Measurements from ENCODE around the gene TGM5.

The TGM5 gene

DNA sequence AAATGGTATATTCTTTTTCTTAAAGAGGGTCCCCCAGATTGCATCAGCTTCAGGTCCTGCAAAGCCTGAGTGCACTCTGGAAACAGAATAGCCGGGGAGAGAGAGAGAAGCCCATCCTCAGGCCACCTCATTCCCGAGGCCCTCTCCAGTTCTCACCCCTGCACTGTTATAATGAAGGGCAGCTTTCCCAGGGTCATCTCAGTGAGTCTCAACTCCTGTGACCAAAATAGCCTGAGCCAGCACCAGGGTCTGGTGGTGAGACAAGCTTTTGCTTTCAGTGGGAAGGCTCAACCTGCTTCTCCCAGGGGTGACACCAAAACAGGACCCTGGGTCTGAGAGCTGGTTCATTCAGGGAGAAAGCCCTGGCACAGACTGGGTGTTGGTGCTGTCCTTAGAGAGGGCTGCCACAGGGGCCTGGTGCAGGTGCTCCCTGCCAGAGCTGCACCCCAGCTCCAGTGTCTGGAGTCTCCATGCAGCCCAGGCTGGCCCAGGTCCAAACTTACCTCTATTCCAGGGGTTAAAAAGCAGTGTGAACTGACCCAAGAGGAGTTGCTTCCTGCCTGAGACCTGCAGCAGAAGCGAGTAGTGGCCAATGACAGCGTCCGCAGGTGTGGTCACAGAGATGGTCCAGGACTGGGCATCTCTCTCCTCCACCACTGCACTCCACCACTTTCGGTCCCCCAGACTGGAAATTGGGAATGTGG is 52.0 kb downstream of the TGM5 start:
- DNase-seq (ENCODE audit: low read depth): no peak
- TF ChIP-seq POLR2A (IDR thresholded peaks at IDR 0.05; ENCODE audit: extremely low read depth, insufficient read length): no peak
- TF ChIP-seq, protein P1, sequence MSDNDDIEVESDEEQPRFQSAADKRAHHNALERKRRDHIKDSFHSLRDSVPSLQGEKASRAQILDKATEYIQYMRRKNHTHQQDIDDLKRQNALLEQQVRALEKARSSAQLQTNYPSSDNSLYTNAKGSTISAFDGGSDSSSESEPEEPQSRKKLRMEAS (IDR thresholded peaks at IDR 0.05; ENCODE audit: low read depth, low read length): no peak
- no peak for TF ChIP-seq MYC (IDR thresholded peaks at IDR 0.05; ENCODE audit: low read depth, low read length)
- TF ChIP-seq, protein P2, sequence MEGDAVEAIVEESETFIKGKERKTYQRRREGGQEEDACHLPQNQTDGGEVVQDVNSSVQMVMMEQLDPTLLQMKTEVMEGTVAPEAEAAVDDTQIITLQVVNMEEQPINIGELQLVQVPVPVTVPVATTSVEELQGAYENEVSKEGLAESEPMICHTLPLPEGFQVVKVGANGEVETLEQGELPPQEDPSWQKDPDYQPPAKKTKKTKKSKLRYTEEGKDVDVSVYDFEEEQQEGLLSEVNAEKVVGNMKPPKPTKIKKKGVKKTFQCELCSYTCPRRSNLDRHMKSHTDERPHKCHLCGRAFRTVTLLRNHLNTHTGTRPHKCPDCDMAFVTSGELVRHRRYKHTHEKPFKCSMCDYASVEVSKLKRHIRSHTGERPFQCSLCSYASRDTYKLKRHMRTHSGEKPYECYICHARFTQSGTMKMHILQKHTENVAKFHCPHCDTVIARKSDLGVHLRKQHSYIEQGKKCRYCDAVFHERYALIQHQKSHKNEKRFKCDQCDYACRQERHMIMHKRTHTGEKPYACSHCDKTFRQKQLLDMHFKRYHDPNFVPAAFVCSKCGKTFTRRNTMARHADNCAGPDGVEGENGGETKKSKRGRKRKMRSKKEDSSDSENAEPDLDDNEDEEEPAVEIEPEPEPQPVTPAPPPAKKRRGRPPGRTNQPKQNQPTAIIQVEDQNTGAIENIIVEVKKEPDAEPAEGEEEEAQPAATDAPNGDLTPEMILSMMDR (IDR thresholded peaks at IDR 0.05; ENCODE audit: low read depth, low read length): no peak
- H3K4me3 ChIP-seq (ENCODE audit: low read depth, low read length): no peak overlapping the region

DNA sequence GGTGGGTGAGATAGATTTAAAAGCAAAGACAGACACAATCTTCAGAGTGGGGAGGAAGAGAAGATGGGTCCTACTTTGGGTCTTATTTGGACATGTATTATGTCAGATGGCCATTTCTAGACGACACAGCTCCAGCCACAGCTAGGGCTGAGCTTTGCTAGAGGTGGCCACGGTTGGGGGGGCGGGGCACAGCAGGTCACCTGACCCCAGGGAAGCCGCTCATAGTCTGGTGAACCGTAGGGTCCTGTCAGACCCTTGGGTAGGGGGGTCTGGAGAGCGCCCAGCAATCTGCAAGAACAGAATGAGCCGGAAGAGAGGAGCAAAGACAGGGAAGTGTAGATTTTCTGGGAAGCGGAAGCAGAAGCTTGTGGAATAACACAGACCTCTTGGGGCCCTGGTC is 52.6 kb downstream of the TGM5 start:
- TF ChIP-seq MYC (IDR thresholded peaks at IDR 0.05; ENCODE audit: low read depth, low read length): no peak
- TF ChIP-seq, protein P1 (IDR thresholded peaks at IDR 0.05; ENCODE audit: low read depth, low read length): no peak
- TF ChIP-seq, protein P2 (IDR thresholded peaks at IDR 0.05; ENCODE audit: low read depth, low read length): no peak
- DNase-seq (ENCODE audit: low read depth): no peak
- no peak overlapping the region for H3K4me3 ChIP-seq (ENCODE audit: low read depth, low read length)

DNA sequence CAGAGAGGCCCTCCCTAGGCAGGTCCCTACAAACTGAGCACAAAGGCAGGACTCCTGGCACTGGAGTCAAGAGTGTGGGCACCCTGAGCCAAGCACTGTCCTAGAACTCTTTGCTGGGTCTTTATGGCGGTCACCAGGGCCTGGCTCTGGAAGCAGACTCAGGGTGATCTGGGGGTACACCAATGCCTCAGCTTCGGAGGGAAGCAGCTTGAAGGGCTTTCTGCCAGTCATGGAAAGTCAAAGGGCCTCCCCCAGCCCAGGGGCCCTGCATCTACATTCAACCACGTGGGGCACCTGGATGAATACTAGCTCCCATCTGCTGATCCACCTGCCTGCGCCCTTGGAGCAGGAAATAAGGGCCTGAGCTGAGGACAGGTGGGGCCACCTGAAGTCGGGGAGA is 53.3 kb downstream of the TGM5 start:
- no peak for TF ChIP-seq MYC (IDR thresholded peaks at IDR 0.05; ENCODE audit: low read depth, low read length)
- TF ChIP-seq, protein P1 (IDR thresholded peaks at IDR 0.05; ENCODE audit: low read depth, low read length): no peak
- TF ChIP-seq, protein P2 (IDR thresholded peaks at IDR 0.05; ENCODE audit: low read depth, low read length): no peak
- no peak for TF ChIP-seq POLR2A (IDR thresholded peaks at IDR 0.05; ENCODE audit: extremely low read depth, insufficient read length)

DNA sequence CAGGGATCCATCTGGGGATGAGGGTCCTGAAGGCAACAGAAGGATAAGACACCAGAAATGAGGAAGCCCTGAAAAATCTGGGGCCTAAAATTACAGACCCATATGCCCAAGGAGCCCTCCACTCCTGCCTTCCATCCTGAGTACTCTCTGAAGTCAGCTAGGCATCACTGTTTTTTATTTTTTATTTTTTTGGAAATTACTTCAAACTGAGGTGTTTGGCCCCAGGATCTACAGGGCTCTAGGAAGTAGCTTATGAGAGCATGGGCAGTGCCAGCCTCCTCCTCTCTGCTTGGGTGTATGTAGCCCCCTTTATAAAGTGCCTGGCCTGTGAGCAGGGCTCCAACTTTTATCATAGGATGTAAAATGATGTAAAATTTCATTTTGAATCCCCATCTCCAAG is 53.8 kb downstream of the TGM5 start:
- DNase-seq (ENCODE audit: low read depth): no peak
- H3K4me3 ChIP-seq (ENCODE audit: low read depth, low read length): no peak overlapping the region
- TF ChIP-seq, protein P1 (IDR thresholded peaks at IDR 0.05; ENCODE audit: low read depth, low read length): no peak
- TF ChIP-seq POLR2A (IDR thresholded peaks at IDR 0.05; ENCODE audit: extremely low read depth, insufficient read length): no peak

More for the DNA sequence above, 53.3 kb downstream of the TGM5 start:
- DNase-seq (ENCODE audit: low read depth): no peak
- H3K4me3 ChIP-seq (ENCODE audit: low read depth, low read length): no peak overlapping the region

DNA sequence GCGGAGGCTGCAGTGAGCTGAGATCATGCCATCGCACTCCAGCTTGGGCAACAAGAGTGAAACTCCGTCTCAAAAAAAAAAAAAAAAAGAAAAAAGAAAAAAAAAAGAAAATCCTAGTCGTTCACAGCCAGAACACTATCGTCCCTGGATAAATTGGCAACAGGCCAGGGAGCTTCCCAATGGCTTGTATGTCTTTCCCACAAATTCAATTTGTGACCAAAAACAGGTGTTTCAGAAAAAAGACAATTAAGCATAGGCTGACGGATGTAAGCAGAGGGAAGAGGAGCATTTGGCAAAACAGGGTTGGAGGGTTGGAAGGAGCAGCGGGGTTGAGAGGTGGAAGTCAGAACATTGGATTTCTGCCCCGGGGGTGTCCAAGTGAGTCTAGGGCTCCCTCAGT is 54.4 kb downstream of the TGM5 start:
- TF ChIP-seq MYC (IDR thresholded peaks at IDR 0.05; ENCODE audit: low read depth, low read length) (no peak), POLR2A (IDR thresholded peaks at IDR 0.05; ENCODE audit: extremely low read depth, insufficient read length) (no peak)
- TF ChIP-seq, protein P1 (IDR thresholded peaks at IDR 0.05; ENCODE audit: low read depth, low read length): no peak
- TF ChIP-seq, protein P2 (IDR thresholded peaks at IDR 0.05; ENCODE audit: low read depth, low read length): no peak
- H3K4me3 ChIP-seq (ENCODE audit: low read depth, low read length): no peak overlapping the region
- no peak for DNase-seq (ENCODE audit: low read depth)

DNA sequence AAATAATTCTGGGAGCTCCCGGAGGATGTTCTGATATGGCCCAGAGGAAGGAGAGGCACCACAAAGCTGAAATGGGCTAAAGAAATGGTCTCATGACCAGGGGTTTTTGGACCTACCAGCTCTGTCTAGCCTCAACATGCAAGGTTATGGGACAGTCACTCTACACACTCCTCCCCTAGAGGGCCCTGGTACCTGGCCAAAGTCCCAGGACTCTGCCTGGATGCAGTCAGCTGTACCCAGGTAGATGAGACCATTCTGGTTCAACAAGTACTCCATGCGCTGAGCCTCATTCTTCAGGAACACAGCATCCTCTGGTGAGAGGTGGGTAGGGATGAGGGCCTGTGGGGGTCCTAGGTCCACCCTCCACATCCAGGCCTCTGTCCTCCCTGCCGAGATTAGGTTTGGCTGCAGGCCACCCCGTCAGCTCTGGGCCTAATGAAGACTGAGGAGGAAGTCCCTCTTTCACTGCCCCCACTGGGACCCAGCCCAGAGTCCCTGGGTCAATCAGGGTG is 55.4 kb downstream of the TGM5 start:
- DNase-seq (ENCODE audit: low read depth): no peak
- TF ChIP-seq, protein P1 (IDR thresholded peaks at IDR 0.05; ENCODE audit: low read depth, low read length): no peak
- TF ChIP-seq POLR2A (IDR thresholded peaks at IDR 0.05; ENCODE audit: extremely low read depth, insufficient read length): no peak
- TF ChIP-seq, protein P2 (IDR thresholded peaks at IDR 0.05; ENCODE audit: low read depth, low read length): no peak
- no peak for TF ChIP-seq MYC (IDR thresholded peaks at IDR 0.05; ENCODE audit: low read depth, low read length)
- no peak overlapping the region for H3K4me3 ChIP-seq (ENCODE audit: low read depth, low read length)
